ENCODE results near the gene SPOCK1.

DNA sequence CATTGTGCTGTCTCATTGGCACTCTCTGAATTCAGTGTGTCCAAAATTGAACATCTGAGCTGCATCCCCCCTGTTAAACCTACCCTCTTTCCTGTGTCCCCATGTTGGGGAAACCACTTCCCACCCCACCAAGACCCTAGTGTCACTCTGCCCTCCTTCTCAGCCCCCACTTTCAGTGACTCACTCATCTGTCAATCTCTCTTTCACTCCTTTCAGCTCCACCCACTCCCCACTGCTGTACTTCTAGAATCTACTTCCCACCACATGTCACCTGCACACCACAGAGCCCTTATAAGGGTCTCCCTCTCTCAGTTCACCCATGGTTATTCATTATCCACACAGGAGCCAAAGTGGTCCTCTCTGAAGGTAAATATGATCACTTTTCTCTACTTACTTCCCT lies 5.8 kb upstream of the SPOCK1 start:
- TF ChIP-seq, protein P1, sequence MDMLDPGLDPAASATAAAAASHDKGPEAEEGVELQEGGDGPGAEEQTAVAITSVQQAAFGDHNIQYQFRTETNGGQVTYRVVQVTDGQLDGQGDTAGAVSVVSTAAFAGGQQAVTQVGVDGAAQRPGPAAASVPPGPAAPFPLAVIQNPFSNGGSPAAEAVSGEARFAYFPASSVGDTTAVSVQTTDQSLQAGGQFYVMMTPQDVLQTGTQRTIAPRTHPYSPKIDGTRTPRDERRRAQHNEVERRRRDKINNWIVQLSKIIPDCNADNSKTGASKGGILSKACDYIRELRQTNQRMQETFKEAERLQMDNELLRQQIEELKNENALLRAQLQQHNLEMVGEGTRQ (IDR thresholded peaks at IDR 0.05): no peak
- TF ChIP-seq, protein P2, sequence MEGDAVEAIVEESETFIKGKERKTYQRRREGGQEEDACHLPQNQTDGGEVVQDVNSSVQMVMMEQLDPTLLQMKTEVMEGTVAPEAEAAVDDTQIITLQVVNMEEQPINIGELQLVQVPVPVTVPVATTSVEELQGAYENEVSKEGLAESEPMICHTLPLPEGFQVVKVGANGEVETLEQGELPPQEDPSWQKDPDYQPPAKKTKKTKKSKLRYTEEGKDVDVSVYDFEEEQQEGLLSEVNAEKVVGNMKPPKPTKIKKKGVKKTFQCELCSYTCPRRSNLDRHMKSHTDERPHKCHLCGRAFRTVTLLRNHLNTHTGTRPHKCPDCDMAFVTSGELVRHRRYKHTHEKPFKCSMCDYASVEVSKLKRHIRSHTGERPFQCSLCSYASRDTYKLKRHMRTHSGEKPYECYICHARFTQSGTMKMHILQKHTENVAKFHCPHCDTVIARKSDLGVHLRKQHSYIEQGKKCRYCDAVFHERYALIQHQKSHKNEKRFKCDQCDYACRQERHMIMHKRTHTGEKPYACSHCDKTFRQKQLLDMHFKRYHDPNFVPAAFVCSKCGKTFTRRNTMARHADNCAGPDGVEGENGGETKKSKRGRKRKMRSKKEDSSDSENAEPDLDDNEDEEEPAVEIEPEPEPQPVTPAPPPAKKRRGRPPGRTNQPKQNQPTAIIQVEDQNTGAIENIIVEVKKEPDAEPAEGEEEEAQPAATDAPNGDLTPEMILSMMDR (IDR thresholded peaks at IDR 0.05): no peak
- no peak for TF ChIP-seq HOXA7 (CRISPR knock-in tag; IDR thresholded peaks at IDR 0.05)
- no peak for TF ChIP-seq POLR2A (IDR thresholded peaks at IDR 0.05; ENCODE audit: low read length)
- TF ChIP-seq RFX5 (IDR thresholded peaks at IDR 0.05): no peak
- no peak for TF ChIP-seq NFE2L2 (conservative IDR thresholded peaks at IDR 0.05; ENCODE audit: low read length)
